ENCODE results near the gene DPP6.

- no peak for TF ChIP-seq CTCF (IDR thresholded peaks at IDR 0.05; ENCODE audit: insufficient read depth, low read depth, low read length)
- no peak for TF ChIP-seq EZH2 (IDR thresholded peaks at IDR 0.05; ENCODE audit: insufficient read depth, low read length)
Observed at GRCh38 chr7:154857240-154857639, 805.0 kb downstream of the DPP6 start.
